ENCODE results near the gene DIO1.
"Not testable (repeated sequence)": the region's sequence is repeated elsewhere in the genome, so short reads cannot be mapped to it uniquely, and the experiment has no call there.

DIO1 gene

DNA sequence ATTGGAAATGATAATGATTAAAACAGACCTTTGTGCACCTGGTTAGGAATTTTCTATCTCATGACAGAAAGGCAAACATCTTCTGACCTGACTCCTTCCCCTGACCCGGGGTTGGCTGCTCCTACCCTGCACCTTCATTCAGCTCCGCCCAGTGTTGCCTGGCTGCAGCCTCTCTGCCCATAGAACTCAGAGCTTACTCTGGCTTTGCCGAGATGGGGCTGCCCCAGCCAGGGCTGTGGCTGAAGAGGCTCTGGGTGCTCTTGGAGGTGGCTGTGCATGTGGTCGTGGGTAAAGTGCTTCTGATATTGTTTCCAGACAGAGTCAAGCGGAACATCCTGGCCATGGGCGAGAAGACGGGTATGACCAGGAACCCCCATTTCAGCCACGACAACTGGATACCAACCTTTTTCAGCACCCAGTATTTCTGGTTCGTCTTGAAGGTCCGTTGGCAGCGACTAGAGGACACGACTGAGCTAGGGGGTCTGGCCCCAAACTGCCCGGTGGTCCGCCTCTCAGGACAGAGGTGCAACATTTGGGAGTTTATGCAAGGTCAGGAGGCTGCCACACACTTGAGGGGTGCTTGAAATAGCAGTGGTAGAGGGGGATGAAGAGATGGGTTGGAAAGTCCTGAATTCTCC, at the start of gene DIO1:
Gene DIO1 (plus strand): TSS at position 189 of the 638 bp plus-strand sequence. CDS start 24 bp downstream, at position 213.
- no peak for DNase-seq (ENCODE audit: low read depth in 2 of 2)

DNA sequence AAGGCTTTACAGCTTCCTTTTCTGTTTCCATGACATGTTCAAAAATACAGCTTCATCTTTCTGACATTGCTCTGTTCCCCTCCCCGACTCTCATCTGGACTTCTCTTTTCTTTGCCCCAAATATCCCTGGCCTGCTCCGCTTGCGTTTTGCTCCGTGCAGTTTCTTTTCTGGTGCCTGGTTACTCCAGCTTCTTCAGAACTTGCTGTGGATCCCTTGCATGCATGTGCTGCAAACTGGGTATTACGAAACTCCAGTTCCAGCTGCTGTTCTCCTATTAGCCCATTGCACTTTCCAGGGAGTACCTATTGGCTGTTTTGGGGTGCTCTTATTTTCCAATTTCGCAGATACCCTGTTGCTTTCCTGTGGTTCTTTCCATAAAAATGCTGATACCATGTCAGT, 46.0 kb upstream of the DIO1 start:
- DNase-seq (ENCODE audit: low read depth in 2 of 2), result no peak

DNA sequence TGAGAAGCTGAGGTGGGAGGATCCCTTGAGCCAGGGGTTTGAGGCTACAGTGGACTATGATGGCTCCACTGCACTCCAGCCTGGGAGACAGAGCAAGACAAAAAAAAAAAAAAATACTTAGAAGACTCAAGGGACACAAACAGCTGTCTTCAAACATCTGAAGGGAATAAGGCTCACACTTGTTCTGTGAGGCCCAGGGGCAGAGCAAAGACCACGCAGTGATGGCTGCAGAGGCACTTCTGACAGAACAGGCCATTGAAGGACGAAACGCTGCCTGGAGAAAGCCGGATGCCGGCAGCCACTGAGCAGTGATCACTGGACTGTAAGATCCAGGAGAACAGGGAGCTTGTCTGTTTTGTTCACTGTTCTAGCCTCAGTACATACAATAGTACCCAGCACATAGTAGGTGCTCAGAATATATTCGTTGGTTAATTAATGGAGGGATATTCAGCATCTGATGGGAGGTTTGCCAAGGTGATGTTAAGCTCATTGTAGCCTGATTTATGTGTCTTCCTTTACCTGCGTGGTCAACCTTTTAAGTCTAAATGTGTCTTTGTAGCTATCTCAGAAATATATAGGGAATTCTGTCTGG, 43.8 kb upstream of the DIO1 start:
- no peak for DNase-seq (ENCODE audit: low read depth in 2 of 2)

DNA sequence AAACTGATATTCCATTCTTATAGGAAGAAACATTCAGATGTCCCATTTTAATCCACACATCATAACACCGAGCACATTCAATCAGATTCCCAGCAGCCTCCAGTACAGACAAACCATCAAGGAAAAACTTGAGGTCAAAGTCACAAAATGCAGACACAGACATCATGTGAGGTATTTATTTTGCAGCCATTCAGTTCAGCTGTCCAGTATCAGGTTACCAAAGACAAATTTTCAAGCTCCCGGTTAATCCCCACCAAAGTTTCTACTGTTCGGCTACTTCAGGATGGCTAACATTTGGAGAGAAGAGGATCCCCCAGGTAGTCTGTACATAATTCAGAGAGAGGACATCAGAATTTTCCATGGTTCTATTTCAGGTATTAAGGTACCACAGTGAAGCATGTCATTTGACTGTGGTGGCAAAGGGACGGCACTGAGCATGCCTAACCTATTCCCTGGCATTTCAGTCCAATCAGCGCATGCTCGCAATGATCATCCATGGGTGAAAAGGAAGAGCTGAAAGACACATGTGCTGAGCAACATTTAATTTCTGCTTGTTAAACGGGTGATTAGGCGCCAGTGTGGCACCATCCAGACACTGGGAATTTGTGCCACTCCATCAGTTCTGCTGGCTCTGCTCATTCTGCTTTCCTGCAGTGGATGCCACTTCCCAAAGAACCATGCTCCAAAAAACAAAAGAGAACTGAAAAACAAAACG, 42.3 kb upstream of the DIO1 start:
- DNase-seq (ENCODE audit: low read depth in 2 of 2), result no peak

DNA sequence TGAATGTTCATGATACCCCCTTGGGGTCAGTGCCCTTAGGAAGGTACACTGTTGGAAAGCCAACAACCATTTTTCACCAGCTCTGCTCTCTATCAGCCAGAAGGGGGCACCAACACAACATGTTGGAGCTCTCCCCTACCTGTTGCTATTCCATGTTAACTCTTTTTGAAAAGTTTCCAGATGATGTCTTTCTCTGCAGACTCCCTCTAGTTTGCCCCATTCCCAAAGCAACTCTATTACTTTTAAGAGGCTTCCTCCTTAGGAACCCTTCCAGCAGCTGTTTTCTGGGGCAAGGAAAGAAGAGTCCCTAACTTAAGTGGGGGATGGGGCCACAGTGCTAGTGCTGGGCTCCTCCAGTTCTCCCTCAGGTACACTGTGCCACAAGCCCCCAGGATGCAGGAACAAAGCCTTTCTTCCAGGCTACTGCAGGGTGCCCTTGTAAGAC, 33.0 kb upstream of the DIO1 start:
- peak in 1 of 2 donors; percentile 4 for DNase-seq (ENCODE audit: low read depth in 2 of 2)

DNA sequence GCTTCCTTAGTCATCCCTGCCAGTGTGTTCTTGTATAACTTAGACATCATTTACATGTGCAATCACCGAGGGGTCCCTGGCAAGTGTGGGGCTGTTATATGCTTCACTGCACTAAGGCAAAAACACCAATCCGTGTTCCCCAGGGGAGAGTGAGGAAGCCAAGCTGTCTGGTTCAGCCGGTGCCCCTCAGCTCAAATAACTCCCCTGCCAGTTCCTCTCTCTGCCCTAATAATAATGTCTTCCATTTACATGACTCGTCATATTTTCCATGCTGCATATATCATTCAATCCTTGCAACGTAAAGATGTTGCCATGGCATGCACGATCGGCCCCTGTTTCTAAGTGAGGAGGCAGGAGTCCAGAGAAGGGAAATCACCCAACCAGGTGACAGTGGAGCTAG, 31.5 kb upstream of the DIO1 start:
- no peak for DNase-seq (ENCODE audit: low read depth in 2 of 2)

DNA sequence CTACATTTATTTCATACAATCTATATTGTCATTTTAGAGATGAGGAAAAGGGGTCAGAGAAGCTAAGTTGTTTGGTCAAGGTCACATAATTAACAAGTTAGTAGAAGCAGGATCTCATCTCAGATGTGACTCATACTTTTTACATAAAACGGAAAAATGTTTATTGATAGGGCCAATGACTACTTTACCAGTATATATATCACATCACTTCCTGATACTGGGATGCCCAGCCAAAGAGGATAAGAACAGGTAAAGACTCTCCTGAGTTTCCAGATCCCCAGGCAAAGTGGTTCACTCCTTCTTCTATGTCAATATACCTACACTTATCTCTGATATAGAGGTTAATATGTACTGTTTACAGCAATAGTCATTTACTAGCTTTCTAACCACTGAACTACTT, 25.4 kb upstream of the DIO1 start:
- DNase-seq (ENCODE audit: low read depth in 2 of 2), result no peak

DNA sequence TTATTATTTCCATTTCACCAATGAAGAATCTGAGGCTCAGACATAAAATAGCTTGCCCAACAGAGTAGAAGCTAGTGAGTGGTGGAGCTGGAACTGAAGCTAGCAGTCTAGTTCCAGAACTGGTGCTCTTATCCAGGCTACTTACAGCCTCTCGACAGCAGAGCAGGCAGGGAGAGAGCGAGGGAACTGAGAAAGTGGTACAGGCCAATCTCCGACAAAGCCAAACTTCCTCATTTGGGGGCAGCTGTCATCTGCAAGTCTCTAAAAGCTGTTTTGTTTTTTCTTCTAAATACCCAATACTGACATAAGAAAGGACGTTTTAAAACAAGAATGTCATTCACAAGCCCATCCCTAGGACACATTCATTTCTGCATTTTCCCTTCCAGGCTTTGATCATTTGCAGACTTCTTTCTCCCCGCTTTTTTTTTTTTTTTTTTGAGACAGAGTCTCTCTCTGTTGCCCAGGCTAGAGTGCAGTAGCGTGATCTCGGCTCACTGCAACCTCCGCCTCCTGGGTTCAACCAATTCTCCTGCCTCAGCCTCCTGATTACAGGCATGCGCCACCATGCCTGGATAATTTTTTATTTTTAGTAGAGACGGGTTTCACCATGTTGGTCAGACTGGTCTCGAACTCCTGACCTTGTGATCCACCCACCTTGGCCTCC, 24.4 kb upstream of the DIO1 start:
- no peak for DNase-seq (ENCODE audit: low read depth in 2 of 2)

DNA sequence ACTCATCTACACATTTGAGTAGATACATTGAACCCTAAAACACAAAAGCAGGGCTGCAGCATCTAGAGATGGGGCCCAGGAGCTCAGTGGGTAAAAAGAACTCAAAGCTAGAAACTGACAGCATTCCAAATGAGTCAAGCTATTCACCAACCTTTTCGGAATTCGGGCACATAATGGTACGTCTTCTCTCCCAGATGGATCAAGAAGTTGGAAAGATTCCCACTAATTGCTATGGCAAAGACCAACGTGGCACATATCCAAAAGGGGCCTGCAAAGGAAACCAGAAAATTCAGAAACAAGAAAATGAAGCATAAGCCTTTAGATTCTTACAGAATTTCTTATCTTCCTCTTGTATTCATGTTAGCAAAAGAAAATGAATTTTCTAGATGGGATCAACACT, 22.8 kb upstream of the DIO1 start:
- no peak for DNase-seq (ENCODE audit: low read depth in 2 of 2)

DNA sequence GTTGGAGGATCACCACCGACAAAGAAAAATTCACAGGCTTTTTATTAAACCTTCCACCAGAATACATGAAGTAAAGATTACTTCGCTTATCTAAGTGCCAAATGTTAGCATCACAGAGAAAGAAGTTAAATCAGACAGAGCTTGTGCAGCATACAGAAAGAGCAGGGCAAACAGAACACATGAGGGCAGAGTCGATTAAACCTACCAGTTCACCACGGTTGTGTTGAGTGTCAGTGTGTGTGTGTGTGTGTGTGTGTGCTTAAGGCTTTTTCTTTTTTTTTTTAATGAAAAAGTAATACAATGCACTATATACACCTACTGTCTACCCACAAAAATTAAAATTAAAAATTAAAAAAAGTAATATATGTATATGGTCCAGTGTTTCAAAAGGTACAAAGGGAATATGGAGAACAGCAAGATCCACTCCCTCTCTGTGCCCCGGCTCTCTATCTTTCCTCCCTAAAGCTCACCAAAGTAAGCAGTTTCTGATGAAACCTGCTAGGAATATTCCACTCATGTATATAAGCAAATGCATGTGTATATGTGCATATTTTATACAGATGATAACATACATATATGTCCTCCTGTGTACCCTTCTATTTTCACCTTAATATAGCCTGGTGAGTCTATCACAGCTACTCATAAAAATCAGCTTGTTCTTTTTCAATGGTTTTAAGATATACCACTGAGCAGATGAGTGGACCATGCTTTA, 22.1 kb upstream of the DIO1 start:
- DNase-seq (ENCODE audit: low read depth in 2 of 2), result no peak

DNA sequence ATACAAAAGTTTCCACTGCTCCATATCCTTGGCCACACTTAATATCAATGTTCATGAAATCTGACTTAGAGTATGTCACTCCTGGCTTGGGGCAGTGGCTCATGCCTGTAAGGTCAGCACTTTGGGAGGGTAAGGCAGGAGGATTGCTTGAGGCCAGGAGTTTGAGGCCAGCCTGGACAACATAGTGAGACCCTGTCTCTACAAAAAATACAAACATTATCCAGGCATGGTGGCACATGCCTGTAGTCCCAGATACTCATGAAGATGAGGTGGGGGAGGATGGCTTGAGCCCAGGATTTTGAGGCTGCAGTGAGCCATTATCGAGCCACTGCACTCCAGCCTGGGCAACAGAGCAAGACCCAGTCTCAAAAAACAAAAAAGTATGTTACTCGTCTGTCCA, 18.8 kb upstream of the DIO1 start:
- DNase-seq (ENCODE audit: low read depth in 2 of 2), result not testable (repeated sequence)

DNA sequence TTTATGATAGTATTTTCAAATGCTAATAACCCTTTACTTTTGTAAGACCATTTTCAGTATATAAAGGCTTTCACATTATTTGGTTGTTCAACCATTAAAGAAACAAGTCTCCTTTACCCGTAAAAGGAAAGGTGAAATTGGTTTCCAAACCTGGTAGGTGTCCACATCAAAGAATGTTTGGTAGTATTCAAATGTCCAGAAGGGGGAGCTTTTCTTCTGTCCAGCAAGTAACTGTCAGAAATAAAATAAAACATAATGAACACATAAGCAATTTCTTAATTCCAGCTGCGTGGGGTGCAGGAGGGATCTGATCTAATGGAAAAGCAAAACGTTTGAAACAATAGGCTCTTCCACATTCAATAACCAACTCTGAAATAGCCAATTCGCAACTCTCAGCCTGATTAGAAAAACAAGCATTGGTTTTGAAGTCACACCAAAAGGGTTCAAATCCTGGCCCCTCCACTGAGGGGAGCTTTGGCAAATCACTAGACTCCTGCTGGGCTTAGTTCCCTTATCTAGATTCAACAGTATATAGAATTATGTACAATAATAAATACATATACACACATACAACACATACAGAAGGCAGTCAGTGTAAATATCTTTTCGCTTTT, 15.4 kb upstream of the DIO1 start:
- no peak for DNase-seq (ENCODE audit: low read depth in 2 of 2)

DNA sequence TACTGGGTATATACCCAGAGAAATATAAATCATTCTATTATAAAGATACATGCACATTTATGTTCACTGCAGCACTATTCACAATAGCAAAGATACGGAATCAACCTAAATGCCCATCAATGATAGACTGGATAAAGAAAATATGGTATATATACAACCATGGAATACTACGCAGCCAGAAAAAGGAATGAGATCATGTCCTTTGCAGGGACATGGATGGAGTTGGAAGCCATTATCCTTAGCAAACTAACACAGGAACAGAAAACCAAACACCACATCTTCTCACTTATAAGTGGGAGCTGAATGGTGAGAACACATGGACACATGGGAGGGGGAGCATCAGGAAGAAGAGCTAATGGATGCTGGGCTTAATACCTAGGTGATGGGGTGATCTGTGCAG, 12.1 kb upstream of the DIO1 start:
- not testable (repeated sequence) for DNase-seq (ENCODE audit: low read depth in 2 of 2)

DNA sequence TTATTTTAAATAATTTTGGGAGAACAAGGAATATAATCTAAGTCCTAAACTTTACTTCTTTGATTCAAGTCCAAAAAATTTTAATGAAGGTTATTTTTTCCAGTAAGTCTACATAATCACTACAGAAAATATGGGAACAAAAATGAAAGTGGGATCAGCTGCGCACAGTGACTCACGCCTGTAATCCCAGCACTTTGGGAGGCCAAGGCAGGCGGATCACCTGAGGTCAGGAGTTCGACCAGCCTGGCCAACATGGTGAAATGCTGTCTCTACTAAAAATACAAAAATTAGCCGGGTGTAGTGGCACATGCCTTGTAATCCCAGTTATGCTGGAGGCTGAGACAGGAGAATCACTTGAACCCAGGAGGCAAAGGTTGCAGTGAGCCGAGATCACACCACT, 10.4 kb upstream of the DIO1 start:
- DNase-seq (ENCODE audit: low read depth in 2 of 2), result not testable (repeated sequence)

DNA sequence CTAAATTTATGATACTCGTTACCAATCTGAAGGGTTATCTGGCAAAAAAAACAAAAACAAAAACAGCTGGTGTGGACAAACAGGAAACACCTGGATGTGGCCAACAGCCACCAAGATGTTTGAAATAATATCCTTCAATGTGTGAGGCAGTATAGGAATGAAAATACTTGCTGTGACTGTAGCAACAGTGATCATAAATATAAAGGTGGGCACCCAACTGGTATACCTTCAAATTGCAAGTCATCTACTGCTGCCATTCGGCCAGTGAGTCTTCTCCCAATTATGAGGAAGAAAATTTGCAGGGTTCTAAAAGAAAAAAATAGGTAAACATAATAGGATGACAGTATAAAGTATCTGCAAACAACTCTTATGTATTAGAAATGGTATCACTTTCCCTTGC, 5.3 kb upstream of the DIO1 start:
- no peak for DNase-seq (ENCODE audit: low read depth in 2 of 2)

DNA sequence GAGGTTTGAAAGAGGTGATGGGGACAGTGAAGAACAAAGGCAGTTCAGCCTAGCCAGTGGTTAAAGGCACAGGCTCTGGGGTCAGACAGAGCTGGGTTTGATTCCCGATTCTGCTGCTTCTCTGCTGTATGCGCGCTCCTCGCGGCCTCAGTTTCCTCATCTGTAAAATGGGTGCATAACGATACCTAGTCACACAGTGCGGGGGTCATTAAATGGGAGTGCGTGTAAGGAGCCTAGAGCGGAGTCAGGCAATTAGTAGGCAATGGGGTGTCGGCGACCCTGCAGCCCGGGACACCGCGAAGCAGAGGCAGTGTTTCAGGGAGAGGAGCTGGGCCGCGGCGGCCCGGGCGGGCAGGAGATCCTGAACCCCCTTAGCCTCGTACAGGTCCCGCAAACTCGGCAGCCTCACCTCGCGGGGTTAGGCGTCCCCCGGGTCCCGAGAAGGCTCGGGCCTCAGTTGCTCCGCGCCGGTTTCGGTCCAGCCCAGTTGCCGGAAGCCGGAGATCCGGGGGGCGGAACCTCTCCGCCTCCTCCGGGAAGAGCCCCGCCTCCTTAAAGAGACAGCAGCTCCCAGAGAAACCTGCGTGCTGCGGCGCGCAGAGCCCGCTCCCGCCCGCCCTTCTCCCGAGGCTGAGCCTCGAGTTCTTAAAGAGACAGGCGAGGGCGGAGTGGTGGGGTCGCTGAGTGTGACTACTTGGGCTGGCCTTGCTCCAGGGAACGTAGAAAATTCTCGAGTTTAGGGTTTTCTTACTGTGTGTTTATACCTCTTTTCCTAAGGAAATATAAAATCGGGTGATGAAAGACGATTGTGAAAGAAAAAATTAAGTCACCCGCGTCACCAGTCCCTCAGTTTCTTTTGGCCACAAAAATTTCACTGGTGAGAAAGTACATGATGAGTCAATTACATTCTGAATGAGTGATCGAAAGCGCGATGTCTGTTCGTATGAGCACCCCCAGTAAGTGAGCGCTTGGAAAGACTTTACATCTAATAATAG, 4.4 kb upstream of the DIO1 start, which contains the start of gene YIPF1:
Gene YIPF1 (minus strand): TSS at position 494 of the 995 bp plus-strand sequence. CDS start 860 bp downstream, outside the sequence.
- DNase-seq (ENCODE audit: low read depth in 2 of 2), result peak; percentile 48 to 69

DNA sequence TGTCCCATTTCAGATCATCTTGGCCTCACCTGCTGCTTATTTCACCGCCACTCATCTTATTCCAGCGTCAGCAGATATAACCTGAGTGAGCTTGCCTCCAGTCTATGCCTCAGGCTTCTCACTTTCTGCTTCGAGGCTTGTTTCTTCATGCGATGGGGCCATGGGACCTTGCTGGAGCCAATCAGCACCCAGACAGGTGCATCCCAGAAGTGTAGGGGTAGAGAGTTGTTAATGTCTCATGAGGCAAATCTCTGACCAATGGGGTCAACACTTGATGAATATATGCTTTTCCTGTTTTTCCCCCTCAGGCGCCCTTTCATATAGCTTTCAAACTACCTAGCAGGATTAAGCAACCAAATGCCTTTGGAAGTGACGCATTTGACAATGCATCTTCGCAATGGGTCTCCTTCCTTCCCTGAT, 3.5 kb upstream of the DIO1 start:
- no peak for DNase-seq (ENCODE audit: low read depth in 2 of 2)

DNA sequence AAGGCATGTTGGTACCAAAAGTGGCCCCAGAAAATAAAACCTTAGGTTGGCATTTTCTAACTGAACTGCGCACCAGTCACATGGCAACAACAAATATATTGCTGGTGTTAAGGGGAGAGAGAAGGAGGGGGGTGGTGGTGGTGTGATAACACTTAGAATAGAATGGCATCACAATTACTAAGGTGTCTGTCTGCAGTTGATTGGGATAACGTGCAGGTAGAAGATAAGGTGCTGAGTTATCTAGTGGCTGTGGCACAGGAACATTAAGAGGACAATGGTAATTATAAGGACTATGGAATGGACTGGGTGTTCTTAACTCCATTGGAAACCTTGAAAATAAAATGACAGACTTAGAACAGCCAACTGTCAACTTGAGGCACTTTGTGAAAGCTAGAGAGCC, 3.0 kb upstream of the DIO1 start:
- no peak for DNase-seq (ENCODE audit: low read depth in 2 of 2)

DNA sequence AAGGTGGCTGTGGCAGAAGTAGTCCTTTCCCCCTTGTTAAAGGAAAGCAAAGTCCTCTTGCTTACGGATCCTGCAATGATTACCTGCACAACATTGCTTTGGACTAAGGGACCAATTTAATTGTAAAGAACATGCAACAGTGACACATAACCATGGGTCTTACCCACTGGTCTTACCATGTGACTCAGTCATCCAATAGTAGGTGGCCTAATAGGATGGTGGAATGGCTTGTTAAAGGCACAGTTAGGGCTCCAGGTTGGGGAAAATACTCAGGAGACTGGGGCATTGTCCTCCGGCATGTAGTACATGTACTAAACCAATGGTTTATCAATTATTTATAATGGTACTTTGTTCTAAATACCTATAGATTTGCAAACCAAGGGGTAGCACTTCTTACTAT, 2.3 kb upstream of the DIO1 start:
- DNase-seq (ENCODE audit: low read depth in 2 of 2), result no peak

DNA sequence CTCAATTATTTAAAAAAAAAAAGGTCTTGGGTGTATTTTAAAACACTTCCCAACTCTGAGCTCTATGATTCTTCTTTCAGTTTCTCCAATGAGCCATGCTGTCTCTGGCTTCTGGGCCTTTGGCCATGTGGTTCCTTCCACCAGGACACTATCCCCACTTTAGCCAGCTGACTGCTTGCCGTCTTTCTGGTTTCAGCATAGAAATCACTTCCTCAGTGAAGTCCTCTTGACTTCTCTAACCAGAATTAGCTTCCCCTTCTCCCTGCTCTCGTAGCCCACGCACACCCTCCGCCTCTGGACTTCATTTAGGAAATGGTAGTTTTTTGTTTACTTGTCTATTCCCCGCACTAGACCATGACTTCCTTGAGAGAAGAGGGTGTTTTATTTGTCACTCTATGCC, 1.1 kb upstream of the DIO1 start:
- DNase-seq (ENCODE audit: low read depth in 2 of 2), result no peak
